Liver (tissue), 9 donors: ENCODE data around the gene ZNF524. TPM values are rescaled to one million over a fixed set of nuclear protein-coding genes. Genes with fewer than 3 reads are reported as not detected.

ENCODE experiments used
- DNase-seq: peaks from one replicate; pipeline ENCODE4 v3.0.0-alpha.2; 2017; ENCODE audit warnings: low spot score
- H3K27ac ChIP-seq, 2 donors: one replicate each; pipeline ENCODE4 v1.7.0; 2013; ENCODE audit warnings: inconsistent platforms in 2 of 2, low read length in 2 of 2, control low read depth in 1 of 2, low read depth in 1 of 2, mild to moderate bottlenecking in 1 of 2
- H3K27me3 ChIP-seq, 4 donors: one replicate each; pipeline versions ENCODE4 v1.6.1 to v1.7.0; 2013; ENCODE audit warnings: low read length in 3 of 4, inconsistent platforms in 1 of 4, mild to moderate bottlenecking in 1 of 4, moderate library complexity in 1 of 4; ENCODE audit not compliant: control insufficient read depth in 4 of 4, insufficient read depth in 4 of 4
- H3K36me3 ChIP-seq, 4 donors: one replicate each; pipeline versions ENCODE4 v1.6.1 to v1.7.0; 2013; ENCODE audit warnings: low read length in 3 of 4, mild to moderate bottlenecking in 3 of 4, low read depth in 1 of 4, moderate library complexity in 1 of 4; ENCODE audit not compliant: control insufficient read depth in 4 of 4, insufficient read depth in 3 of 4
- H3K4me1 ChIP-seq, 4 donors: one replicate each; pipeline versions ENCODE4 v1.6.1 to v1.7.0; 2013; ENCODE audit warnings: low read length in 3 of 4, mild to moderate bottlenecking in 3 of 4, moderate library complexity in 1 of 4; ENCODE audit not compliant: control insufficient read depth in 4 of 4, insufficient read depth in 4 of 4
- H3K4me3 ChIP-seq, 3 donors: one replicate each; pipeline versions ENCODE4 v1.6.1 to v1.7.0; 2013; ENCODE audit warnings: low read length in 3 of 3, control low read depth in 1 of 3, low read depth in 1 of 3, mild to moderate bottlenecking in 1 of 3
- H3K9ac ChIP-seq, 2 donors: one replicate each; pipeline ENCODE4 v1.7.0; 2013; ENCODE audit warnings: low read length in 2 of 2, mild to moderate bottlenecking in 2 of 2, moderate library complexity in 2 of 2, control low read depth in 1 of 2, low read depth in 1 of 2
- H3K9me3 ChIP-seq, 4 donors: one replicate each; pipeline versions ENCODE4 v1.6.1 to v1.7.0; 2013; ENCODE audit warnings: low read length in 3 of 4; ENCODE audit not compliant: control insufficient read depth in 4 of 4
- ATF3 ChIP-seq: IDR thresholded peaks from 2 replicates; pipeline ENCODE4 v1.6.1; 2016; ENCODE audit warnings: antibody characterized with exemption
- CTCF ChIP-seq: fragments of 150-350 bp; IDR thresholded peaks from 2 replicates; pipeline ENCODE4 v1.5.1; 2017; ENCODE audit warnings: improper control_type of control experiment, low read depth, low read length; ENCODE audit not compliant: missing input control
- EGR1 ChIP-seq, 2 donors: IDR thresholded peaks; 2 replicates each; pipeline ENCODE4 v1.6.1; 2016 to 2018; ENCODE audit warnings: antibody characterized with exemption in 2 of 2, low read depth in 2 of 2
- FOXA1 ChIP-seq: IDR thresholded peaks from 2 replicates; pipeline ENCODE4 v1.6.1; 2016; ENCODE audit warnings: antibody characterized with exemption
- FOXA2 ChIP-seq: IDR thresholded peaks from 2 replicates; pipeline ENCODE4 v1.6.1; 2016; ENCODE audit warnings: antibody characterized with exemption
- GABPA ChIP-seq, 2 donors: IDR thresholded peaks in 1 of 2; conservative IDR thresholded peaks in 1 of 2; 2 replicates each; pipeline ENCODE4 v1.6.1; 2016; ENCODE audit warnings: antibody characterized with exemption in 2 of 2, mild to moderate bottlenecking in 1 of 2, moderate library complexity in 1 of 2
- HNF4A ChIP-seq, 2 donors: conservative IDR thresholded peaks; 2 replicates each; pipeline ENCODE4 v1.6.1; 2016; ENCODE audit warnings: antibody characterized with exemption in 2 of 2, mild to moderate bottlenecking in 2 of 2
- HNF4G ChIP-seq: IDR thresholded peaks from 2 replicates; pipeline ENCODE4 v1.6.1; 2016; ENCODE audit warnings: antibody characterized with exemption
- JUND ChIP-seq, 2 donors: IDR thresholded peaks; 2 replicates each; pipeline ENCODE4 v1.6.1; 2016; ENCODE audit warnings: antibody characterized with exemption in 2 of 2
- MAX ChIP-seq: IDR thresholded peaks from 2 replicates; pipeline ENCODE4 v1.6.1; 2016; ENCODE audit warnings: antibody characterized with exemption
- NR2F2 ChIP-seq: IDR thresholded peaks from 2 replicates; pipeline ENCODE4 v1.6.1; 2016; ENCODE audit warnings: antibody characterized with exemption
- RAD21 ChIP-seq, 2 donors: IDR thresholded peaks; 2 replicates each; pipeline ENCODE4 v1.6.1; 2016; ENCODE audit warnings: antibody characterized with exemption in 2 of 2, mild to moderate bottlenecking in 2 of 2
- REST ChIP-seq: IDR thresholded peaks from 2 replicates; pipeline ENCODE4 v1.6.1; 2016; ENCODE audit warnings: antibody characterized with exemption, mild to moderate bottlenecking
- RXRA ChIP-seq, 2 donors: IDR thresholded peaks; 2 replicates each; pipeline ENCODE4 v1.6.1; 2017 to 2018; ENCODE audit warnings: antibody characterized with exemption in 2 of 2, mild to moderate bottlenecking in 1 of 2
- SP1 ChIP-seq: IDR thresholded peaks from 2 replicates; pipeline ENCODE4 v1.6.1; 2018; ENCODE audit warnings: antibody characterized with exemption, mild to moderate bottlenecking
- TAF1 ChIP-seq: conservative IDR thresholded peaks from 2 replicates; pipeline ENCODE4 v1.6.1; 2016; ENCODE audit warnings: antibody characterized with exemption, mild to moderate bottlenecking
- YY1 ChIP-seq: IDR thresholded peaks from 2 replicates; pipeline ENCODE4 v1.6.1; 2016; ENCODE audit warnings: antibody characterized with exemption, mild to moderate bottlenecking
- ZBTB33 ChIP-seq: IDR thresholded peaks from 2 replicates; pipeline ENCODE4 v1.6.1; 2016; ENCODE audit warnings: antibody characterized with exemption
- WGBS: extraction: QIAGEN DNeasy Blood & Tissue Kit; methylation state at CpG from one replicate; pipeline ENCODE4 v1.1.7; 2013; 5-methylcytosine and 5-hydroxymethylcytosine counted together
- polyA plus RNA-seq, 2 donors: library from polyadenylated mRNA; stranded (reverse) in 1 of 2; unstranded in 1 of 2; fragments of 200-250 nt in 1 of 2; fragments of >200 nt in 1 of 2; fragmentation: Nextera tagmentation in 1 of 2; extraction: Ambion mirVana in 1 of 2; gene quantifications; one replicate each; pipeline versions ENCODE4 v1.2.1 to v1.2.3, GENCODE V29; 2013 to 2015
- total RNA-seq, 2 donors: library from RNA; depleted of rRNA; stranded (reverse); fragments of >200 nt; gene quantifications; one replicate each; pipeline ENCODE4 v1.2.3, GENCODE V29; 2014
- donor health status: healthy.
- donor health status: healthy.
- donor health status: healthy.
- donor health status: healthy.
- donor health status: healthy.

Gene ZNF524
- total and polyA plus RNA-seq, 4 donors, result 6.7 to 12.3 (median 10.2) TPM

- no peak for TF ChIP-seq NR2F2
- TF ChIP-seq MAX, result no peak
- TF ChIP-seq SP1, result no peak
- no peak for TF ChIP-seq FOXA2
- TF ChIP-seq ZBTB33, result no peak
- TF ChIP-seq CTCF, result no peak
- no peak for TF ChIP-seq EGR1 (IDR thresholded peaks at IDR 0.05; ENCODE audit: low read depth in 2 of 2)
- no peak for TF ChIP-seq FOXA1
- no peak for TF ChIP-seq TAF1
- no peak for TF ChIP-seq RXRA (IDR thresholded peaks at IDR 0.05)
- no peak for TF ChIP-seq HNF4G
- no peak for TF ChIP-seq JUND (IDR thresholded peaks at IDR 0.05)
- no peak for TF ChIP-seq ATF3
- no peak for TF ChIP-seq RAD21 (IDR thresholded peaks at IDR 0.05)
- no peak for TF ChIP-seq REST
- TF ChIP-seq GABPA (IDR thresholded peaks at IDR 0.05 in 1 of 2, conservative IDR thresholded peaks at IDR 0.05 in 1 of 2), result no peak
- TF ChIP-seq YY1, result no peak
- no peak for TF ChIP-seq HNF4A (conservative IDR thresholded peaks at IDR 0.05)
- Histone ChIP-seq H3K9me3 (no peaks in the 10 kb centered on the region), H3K9ac (no peak overlapping the region), H3K27ac (no peak overlapping the region), H3K36me3 (peaks cover 3 to 20% (median 8%) of the 10 kb centered on the region in 4 donors), H3K4me3 (no peak overlapping the region), H3K4me1 (peaks cover 0 to 17% (median 13%) of the 10 kb centered on the region in 4 donors), H3K27me3 (no peaks in the 10 kb centered on the region)
- no peak for DNase-seq
- WGBS, result 82% methylated on average over 10 of the region's 10 CpGs
Measured at GRCh38 chr19:55590617-55591016, 9.5 kb upstream of the ZNF524 start.
